GM10266 (cell line): ENCODE data around the gene C8A.

Source experiments
- DNase-seq: peaks from one replicate; pipeline ENCODE4 v3.0.0; 2012; ENCODE audit errors: extremely low spot score
- TF ChIP-seq, protein P1 (sequence below): IDR thresholded peaks from 2 replicates; pipeline ENCODE4 v1.5.1; 2012; ENCODE audit warnings: mild to moderate bottlenecking, low read depth; ENCODE audit not compliant: control insufficient read depth, insufficient read depth; ENCODE audit errors: missing control alignments

The C8A gene

DNA sequence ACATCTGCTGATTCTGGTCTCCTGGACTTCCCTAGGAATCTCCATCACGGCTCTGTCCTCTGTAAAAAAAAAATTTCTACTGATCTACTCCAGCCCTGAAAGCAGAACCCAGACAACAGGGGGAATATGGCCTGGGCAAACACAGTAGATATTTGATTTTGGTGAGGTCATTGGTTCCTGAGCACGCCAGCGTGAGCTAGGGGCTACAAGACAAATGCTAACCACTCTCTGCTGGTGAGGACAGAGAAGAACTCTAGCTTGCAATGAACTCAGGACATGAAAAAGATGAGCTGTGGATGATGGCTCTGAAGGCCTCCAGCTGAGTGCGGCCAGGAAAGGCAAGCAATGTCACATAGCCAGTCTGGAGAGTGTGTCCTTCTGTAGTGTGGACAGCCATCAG lies 18.2 kb upstream of the C8A start:
- TF ChIP-seq, protein P1, sequence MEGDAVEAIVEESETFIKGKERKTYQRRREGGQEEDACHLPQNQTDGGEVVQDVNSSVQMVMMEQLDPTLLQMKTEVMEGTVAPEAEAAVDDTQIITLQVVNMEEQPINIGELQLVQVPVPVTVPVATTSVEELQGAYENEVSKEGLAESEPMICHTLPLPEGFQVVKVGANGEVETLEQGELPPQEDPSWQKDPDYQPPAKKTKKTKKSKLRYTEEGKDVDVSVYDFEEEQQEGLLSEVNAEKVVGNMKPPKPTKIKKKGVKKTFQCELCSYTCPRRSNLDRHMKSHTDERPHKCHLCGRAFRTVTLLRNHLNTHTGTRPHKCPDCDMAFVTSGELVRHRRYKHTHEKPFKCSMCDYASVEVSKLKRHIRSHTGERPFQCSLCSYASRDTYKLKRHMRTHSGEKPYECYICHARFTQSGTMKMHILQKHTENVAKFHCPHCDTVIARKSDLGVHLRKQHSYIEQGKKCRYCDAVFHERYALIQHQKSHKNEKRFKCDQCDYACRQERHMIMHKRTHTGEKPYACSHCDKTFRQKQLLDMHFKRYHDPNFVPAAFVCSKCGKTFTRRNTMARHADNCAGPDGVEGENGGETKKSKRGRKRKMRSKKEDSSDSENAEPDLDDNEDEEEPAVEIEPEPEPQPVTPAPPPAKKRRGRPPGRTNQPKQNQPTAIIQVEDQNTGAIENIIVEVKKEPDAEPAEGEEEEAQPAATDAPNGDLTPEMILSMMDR, result no peak
- no peak for DNase-seq

DNA sequence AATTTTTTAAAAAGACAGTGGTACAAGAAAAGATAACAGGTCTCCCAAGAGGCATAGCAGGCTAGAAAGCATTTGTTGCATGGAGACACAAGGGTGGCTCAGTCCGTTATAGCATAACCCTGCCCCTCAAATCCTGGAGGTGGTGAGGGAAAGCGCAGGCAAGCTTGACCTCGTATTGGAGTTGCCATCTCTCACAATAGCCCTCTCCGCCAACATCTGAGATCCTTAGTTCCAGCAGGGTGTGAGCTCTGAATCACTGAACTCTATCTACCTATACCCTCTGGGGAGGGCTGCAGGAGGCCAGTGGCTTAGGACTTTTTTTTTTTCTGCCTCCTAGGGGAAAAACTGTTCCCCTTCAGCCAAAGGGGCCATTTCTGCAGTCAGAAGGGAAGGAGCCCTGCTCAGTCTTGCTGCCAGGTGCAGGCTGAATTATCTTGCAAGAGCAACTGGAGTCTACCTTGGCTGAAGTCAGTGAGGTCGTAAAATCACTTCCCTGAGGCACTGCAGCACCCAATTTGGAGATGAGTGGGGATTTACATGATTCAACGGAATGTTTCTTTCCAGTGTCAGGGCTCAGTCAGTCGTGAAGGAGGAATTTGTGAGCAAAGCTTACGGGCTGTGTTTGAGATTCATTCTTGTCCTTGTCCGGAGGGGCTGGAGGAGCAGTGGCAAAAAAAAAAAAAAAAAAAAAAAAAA lies 17.2 kb upstream of the C8A start:
- TF ChIP-seq, protein P1, result no peak
- DNase-seq, result no peak

DNA sequence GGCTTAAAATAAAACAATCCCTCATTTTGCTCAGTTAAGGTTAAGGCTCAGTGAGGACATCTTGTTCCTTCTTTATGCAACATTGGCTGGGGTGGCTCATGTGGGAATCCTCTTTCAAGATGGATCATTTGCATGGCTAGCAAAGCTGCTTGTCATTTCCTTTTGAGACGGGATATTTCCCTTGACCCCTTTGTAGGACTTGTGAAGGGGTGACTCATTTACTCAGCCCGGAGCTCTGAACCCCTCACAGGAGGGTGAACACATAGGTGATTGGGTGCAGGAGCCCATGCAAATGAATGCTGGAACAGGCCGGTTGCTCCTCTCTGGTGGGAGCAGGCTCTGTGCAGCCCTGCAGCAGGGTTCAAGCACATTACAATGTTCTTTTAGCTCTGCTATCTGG lies 15.8 kb upstream of the C8A start:
- DNase-seq, result no peak
- TF ChIP-seq, protein P1, result no peak

DNA sequence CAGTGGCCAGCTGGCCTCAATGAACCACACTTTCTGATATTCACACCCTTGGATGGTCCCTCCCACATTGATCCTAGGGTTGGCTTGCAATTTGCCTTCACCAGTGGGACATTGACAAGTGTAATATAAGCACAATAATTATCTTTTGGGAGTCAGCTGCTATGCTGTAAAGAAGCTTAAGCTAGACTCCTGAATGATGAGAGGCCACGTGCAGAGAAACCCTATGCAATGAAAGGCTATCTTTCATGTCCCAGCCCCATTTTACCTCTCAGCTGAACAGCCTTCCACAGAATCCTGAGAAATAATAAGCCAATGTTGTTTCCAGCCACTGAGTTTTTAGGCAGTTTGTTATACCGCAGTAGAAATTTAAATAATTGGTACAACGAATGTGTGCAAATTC lies 11.1 kb upstream of the C8A start:
- DNase-seq, result no peak
- TF ChIP-seq, protein P1, result no peak

DNA sequence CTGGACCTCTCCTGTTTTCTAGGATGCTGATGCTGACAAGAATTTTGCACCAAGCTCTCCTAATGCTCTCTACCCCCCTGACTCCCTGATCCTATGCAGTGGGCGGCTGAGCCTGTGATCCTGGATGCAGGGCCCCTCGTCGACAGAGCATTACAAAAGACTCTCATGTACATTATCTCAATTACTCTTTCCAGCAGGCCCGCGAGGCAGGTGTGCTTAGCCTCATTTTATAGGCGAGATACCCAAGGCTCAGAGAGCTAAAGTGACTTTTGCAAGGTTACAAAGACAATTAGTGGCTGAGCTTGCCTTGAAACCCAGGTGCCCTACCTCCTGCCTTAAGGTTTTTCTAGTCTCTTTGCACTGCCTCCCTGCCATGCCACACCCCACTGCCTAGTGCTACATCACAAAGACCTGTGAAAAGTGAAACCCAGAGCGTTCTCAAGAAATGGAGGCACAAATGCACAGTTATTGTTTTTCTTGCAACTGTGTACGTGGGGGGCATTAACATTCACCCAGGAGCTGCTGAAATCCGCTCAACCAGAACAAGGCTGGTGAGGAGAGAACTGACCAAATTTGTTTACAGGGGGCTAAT lies 10.0 kb upstream of the C8A start:
- TF ChIP-seq, protein P1, result no peak
- no peak for DNase-seq

DNA sequence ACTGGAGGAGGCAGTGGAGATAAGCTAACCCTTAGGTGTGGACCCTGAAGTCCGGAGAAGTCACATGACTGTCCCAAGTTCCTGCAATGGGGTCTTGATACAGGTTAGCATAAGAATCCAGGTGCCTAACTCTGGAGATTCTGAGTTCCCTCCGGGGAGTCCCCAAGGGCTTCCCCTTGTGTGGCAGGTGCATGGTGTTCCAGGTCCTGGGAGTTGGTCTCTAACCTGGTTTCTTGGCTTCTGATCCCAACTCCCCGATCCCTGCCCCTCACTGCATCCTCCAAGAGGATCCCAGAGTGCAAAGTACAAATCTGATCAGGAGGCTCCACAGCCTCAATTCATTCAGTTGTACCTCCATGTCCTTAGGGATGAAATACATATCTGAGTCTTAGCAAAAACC lies 9.3 kb upstream of the C8A start:
- TF ChIP-seq, protein P1, result no peak
- no peak for DNase-seq

DNA sequence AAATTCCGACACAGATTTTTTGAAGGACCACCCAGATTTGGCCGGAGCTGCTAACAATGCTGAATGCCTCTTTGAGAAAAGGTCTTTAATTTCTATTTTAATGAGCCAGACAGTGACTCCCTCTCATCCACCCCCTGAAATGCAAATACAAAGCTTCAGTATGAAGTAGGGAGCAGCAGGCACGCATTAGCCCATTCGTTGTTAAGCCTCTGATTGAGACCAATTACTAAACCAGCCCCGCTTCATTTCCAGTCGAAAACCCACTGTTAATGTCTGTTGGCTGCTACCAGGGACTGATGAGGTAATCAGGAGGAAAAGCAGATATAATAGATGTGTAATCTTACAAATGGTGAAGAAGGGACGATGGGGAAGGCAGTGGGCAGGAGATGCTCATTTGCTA lies 4.8 kb upstream of the C8A start:
- no peak for DNase-seq
- TF ChIP-seq, protein P1, result no peak
